Hindlimb muscle (tissue), 1 donor: ENCODE measurements around the gene HECW1. TPM values are rescaled to one million over a fixed set of nuclear protein-coding genes. Genes with fewer than 3 reads are reported as not detected.

Experiments
- DNase-seq: peaks from one replicate; pipeline ENCODE4 v3.0.0-alpha.2; 2013
- polyA plus RNA-seq: library from polyadenylated mRNA; unstranded; fragments of 120-200 nt; gene quantifications from one replicate; pipeline ENCODE4 v1.2.1, GENCODE V29; 2013; ENCODE audit not compliant: insufficient read length

HECW1 gene
- polyA plus RNA-seq, 1 donor: 0.14 TPM

GRCh38 chr7:43441231-43442130 lies 329.0 kb downstream of the HECW1 start:
- DNase-seq: no peak

GRCh38 chr7:43443381-43443780 lies 330.9 kb downstream of the HECW1 start:
- peak; percentile 37 for DNase-seq

GRCh38 chr7:43444711-43445578 lies 332.5 kb downstream of the HECW1 start:
- no peak for DNase-seq

GRCh38 chr7:43449577-43449976 lies 337.1 kb downstream of the HECW1 start:
- DNase-seq: no peak

GRCh38 chr7:43450894-43451293 lies 338.4 kb downstream of the HECW1 start:
- no peak for DNase-seq

- peak; percentile 13 for DNase-seq
Observed at GRCh38 chr7:43454936-43455518, 342.6 kb downstream of the HECW1 start.

- no peak for DNase-seq
Observed at GRCh38 chr7:43456200-43456599, 343.8 kb downstream of the HECW1 start.

GRCh38 chr7:43458330-43459018 lies 346.0 kb downstream of the HECW1 start:
- no peak for DNase-seq

GRCh38 chr7:43459019-43459337 lies 346.5 kb downstream of the HECW1 start:
- DNase-seq: no peak

- DNase-seq: no peak
Observed at GRCh38 chr7:43460733-43461348, 348.4 kb downstream of the HECW1 start.

- DNase-seq: no peak
Observed at GRCh38 chr7:43461349-43462024, 349.0 kb downstream of the HECW1 start.

- peak; percentile 20 for DNase-seq
Observed at GRCh38 chr7:43462836-43463235, 350.4 kb downstream of the HECW1 start.

- no peak for DNase-seq
Observed at GRCh38 chr7:43463401-43463980, 351.0 kb downstream of the HECW1 start.

GRCh38 chr7:43465581-43466554 lies 353.4 kb downstream of the HECW1 start:
- DNase-seq: no peak

GRCh38 chr7:43467406-43467805 lies 355.0 kb downstream of the HECW1 start:
- DNase-seq: no peak

GRCh38 chr7:43467846-43468245 lies 355.4 kb downstream of the HECW1 start:
- no peak for DNase-seq

GRCh38 chr7:43469051-43469450 lies 356.6 kb downstream of the HECW1 start:
- DNase-seq: no peak

- no peak for DNase-seq
Observed at GRCh38 chr7:43470110-43470509, 357.7 kb downstream of the HECW1 start.

- no peak for DNase-seq
Observed at GRCh38 chr7:43475983-43476382, 363.5 kb downstream of the HECW1 start.

GRCh38 chr7:43476896-43477295 lies 364.4 kb downstream of the HECW1 start:
- DNase-seq: no peak
